PC-3 (cell line): ENCODE data around the gene PACRG. TPM values are rescaled to one million over a fixed set of nuclear protein-coding genes. Genes with fewer than 3 reads are reported as not detected.

Source experiments
- ATAC-seq: fragments of 200-7000 bp; cut with Tn5 transposase; 2 replicates; pipeline ENCODE4 v1.9.1; 2020; ENCODE audit warnings: mild to moderate bottlenecking, moderate library complexity
- BruUV-seq: library from RNA; stranded (reverse); fragments of 400-500 nt; replicated peaks from 2 replicates; lab custom pipeline; 2021; lab: Mats Ljungman, UMichigan
- CTCF ChIA-PET: fragments of 300-600 bp; sonication (Branson Sonifier 250); formaldehyde crosslinking; loops from one replicate; lab custom pipeline; 2022; ENCODE audit warnings: antibody characterized with exemption; lab: Charles Lee
- POLR2A ChIA-PET: fragments of 300-600 bp; sonication (Branson Sonifier 250); formaldehyde crosslinking; loops from one replicate; lab custom pipeline; 2022; ENCODE audit warnings: antibody characterized with exemption; ENCODE audit not compliant: unreplicated experiment; lab: Charles Lee
- DNase-seq: peaks from one replicate; pipeline ENCODE4 v3.0.0-alpha.2; 2015
- H2AFZ ChIP-seq: fragments of 300-600 bp; sonication (generic); 2 replicates; pipeline ENCODE4 v1.6.0; 2016; ENCODE audit warnings: antibody characterized with exemption, low read length
- H3F3A ChIP-seq: fragments of 300-600 bp; sonication (generic); one replicate; pipeline ENCODE4 v1.6.0; 2017; ENCODE audit warnings: antibody characterized with exemption, low read length, control low read depth, mild to moderate bottlenecking; ENCODE audit not compliant: unreplicated experiment
- H3K27ac ChIP-seq: fragments of 300-600 bp; sonication (generic); 2 replicates; pipeline ENCODE4 v1.5.1; 2016; ENCODE audit warnings: mild to moderate bottlenecking, low read length
- H3K27me3 ChIP-seq: fragments of 300-600 bp; sonication (generic); 2 replicates; pipeline ENCODE4 v1.6.1; 2016; ENCODE audit warnings: low read length, mixed read lengths
- H3K36me3 ChIP-seq: fragments of 300-600 bp; sonication (generic); 2 replicates; pipeline ENCODE4 v1.6.1; 2016; ENCODE audit warnings: low read depth, mixed run types, low read length, mixed read lengths
- H3K4me1 ChIP-seq: fragments of 300-600 bp; sonication (generic); 2 replicates; pipeline ENCODE4 v1.5.1; 2016; ENCODE audit warnings: low read length; ENCODE audit not compliant: insufficient read depth
- H3K4me2 ChIP-seq: fragments of 300-600 bp; sonication (generic); 2 replicates; pipeline ENCODE4 v1.6.0; 2016; ENCODE audit warnings: low read length
- H3K4me3 ChIP-seq: fragments of 300-600 bp; sonication (generic); 2 replicates; pipeline ENCODE4 v1.5.1; 2016; ENCODE audit warnings: mild to moderate bottlenecking, low read length, mixed read lengths
- H3K79me2 ChIP-seq: fragments of 300-600 bp; sonication (generic); 2 replicates; pipeline ENCODE4 v1.6.1; 2017; ENCODE audit warnings: low read length, mixed read lengths
- H3K9ac ChIP-seq: fragments of 300-600 bp; sonication (generic); 2 replicates; pipeline ENCODE4 v1.6.0; 2016; ENCODE audit warnings: mild to moderate bottlenecking, low read length
- H3K9me2 ChIP-seq: fragments of 300-600 bp; sonication (generic); replicated peaks from 2 replicates; pipeline ENCODE4 v1.6.1; 2016; ENCODE audit warnings: mixed run types, low read length, mixed read lengths
- H3K9me3 ChIP-seq: fragments of 300-600 bp; sonication (generic); 2 replicates; pipeline ENCODE4 v1.6.1; 2016; ENCODE audit warnings: low read length, mixed read lengths
- H4K20me1 ChIP-seq: fragments of 300-600 bp; sonication (generic); 2 replicates; pipeline ENCODE4 v1.6.1; 2016; ENCODE audit warnings: low read length, mixed read lengths
- EZH2 ChIP-seq: fragments of 300-600 bp; sonication (generic); IDR thresholded peaks from one replicate; pipeline ENCODE4 v1.6.1; 2017; ENCODE audit warnings: antibody characterized with exemption, mild to moderate bottlenecking, low read length; ENCODE audit not compliant: unreplicated experiment
- EZH2phosphoT487 ChIP-seq: fragments of 300-600 bp; sonication (generic); IDR thresholded peaks from 2 replicates; pipeline ENCODE4 v1.6.1; 2018; ENCODE audit warnings: mild to moderate bottlenecking, antibody characterized with exemption, low read length, borderline replicate concordance
- intact Hi-C: fragments of 100-400 bp; cut with micrococcal nuclease; formaldehyde crosslinking; loops from 2 replicates; pipeline ENCODE4 v1.9.0; 2023
- total RNA-seq: library from RNA; depleted of rRNA; stranded (reverse); fragments of >200 nt; gene quantifications from 2 replicates; pipeline ENCODE4 v1.2.3, GENCODE V29; 2014
- TF ChIP-seq, protein P1 (sequence below): fragments of 300-600 bp; sonication (generic); conservative IDR thresholded peaks from 2 replicates; pipeline ENCODE4 v1.5.1; 2017; ENCODE audit warnings: antibody characterized with exemption, low read depth, mild to moderate bottlenecking, low read length

PACRG gene
- total RNA-seq, 1 experiment from 2014 or later: not detected

DNA sequence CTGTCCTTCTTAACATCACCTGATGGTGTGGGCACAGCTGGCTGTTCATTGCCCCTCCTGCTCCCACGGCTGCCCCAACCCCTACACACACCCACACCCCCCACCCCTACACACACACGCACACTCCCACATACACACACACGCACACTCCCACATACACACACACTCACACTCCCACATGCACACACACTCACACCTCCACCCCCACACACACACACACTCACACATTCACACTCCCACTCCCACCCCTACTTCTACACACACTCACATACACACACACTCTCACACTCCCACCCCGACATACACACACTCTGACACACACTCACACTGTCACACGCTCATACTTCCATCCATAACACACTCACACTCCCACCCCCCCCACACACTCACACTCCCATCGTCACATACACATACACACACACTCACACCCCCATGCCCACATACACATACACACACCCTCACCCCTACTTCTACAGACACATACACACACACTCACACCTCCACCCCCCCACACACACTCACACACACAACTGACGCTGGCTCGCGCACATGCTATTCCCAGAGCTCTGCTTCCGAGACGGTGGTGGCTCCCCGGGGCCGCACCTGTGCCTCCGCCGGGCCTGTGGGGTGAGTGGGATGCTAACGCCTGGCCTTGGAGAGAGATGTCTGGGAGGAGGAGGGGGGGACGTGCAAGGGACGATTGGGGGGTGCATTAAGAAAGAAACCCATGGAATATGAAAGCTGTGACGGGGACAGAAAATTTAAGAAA lies 512.0 kb downstream of the PACRG start:
- Histone ChIP-seq H3K4me1 (peaks cover 14% of the 10 kb centered on the region), H3K9ac (no peak overlapping the region), H3K27ac (no peak overlapping the region), H3K79me2 (no peaks in the 10 kb centered on the region), H3K9me2 (no peaks in the 10 kb centered on the region), H4K20me1 (no peaks in the 10 kb centered on the region), H3K9me3 (no peaks in the 10 kb centered on the region), H3K36me3 (no peaks in the 10 kb centered on the region), H3K4me3 (no peak overlapping the region), H3K4me2 (no peak overlapping the region), H3F3A (no peaks in the 10 kb centered on the region), H2AFZ (no peak overlapping the region), H3K27me3 (no peaks in the 10 kb centered on the region)
- ATAC-seq (no peak), DNase-seq (no peak)
- intact Hi-C loops: no loop called here
- TF ChIP-seq EZH2: no peak
- TF ChIP-seq EZH2phosphoT487: no peak
- TF ChIP-seq, protein P1, sequence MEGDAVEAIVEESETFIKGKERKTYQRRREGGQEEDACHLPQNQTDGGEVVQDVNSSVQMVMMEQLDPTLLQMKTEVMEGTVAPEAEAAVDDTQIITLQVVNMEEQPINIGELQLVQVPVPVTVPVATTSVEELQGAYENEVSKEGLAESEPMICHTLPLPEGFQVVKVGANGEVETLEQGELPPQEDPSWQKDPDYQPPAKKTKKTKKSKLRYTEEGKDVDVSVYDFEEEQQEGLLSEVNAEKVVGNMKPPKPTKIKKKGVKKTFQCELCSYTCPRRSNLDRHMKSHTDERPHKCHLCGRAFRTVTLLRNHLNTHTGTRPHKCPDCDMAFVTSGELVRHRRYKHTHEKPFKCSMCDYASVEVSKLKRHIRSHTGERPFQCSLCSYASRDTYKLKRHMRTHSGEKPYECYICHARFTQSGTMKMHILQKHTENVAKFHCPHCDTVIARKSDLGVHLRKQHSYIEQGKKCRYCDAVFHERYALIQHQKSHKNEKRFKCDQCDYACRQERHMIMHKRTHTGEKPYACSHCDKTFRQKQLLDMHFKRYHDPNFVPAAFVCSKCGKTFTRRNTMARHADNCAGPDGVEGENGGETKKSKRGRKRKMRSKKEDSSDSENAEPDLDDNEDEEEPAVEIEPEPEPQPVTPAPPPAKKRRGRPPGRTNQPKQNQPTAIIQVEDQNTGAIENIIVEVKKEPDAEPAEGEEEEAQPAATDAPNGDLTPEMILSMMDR: no peak
- ChIA-PET CTCF (no interaction called here), POLR2A (no interaction called here)
- BruUV-seq: no TSS peak

DNA sequence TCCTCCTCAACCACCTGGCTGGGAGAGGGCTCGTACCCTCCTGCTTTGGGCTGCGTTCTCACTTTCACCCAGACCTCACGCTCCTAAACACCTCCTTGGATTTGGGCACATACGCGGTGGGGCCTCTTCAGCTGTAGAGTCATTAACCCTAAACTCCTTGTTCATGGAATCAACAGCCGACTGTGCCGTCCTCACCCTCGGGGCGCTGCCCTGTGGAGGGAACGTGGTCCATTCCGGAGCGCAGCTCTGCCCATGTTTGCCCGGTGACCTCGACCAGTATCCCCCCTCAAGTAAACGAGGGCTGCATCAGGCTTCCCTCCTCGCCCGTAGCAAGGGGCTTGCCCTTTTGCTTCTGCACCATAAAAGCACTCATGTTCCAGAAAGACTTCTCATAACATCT lies 512.8 kb downstream of the PACRG start:
- no peak overlapping the region for H3K4me2 ChIP-seq
- no peak for DNase-seq
- no peaks in the 10 kb centered on the region for H3K9me2 ChIP-seq
- H3F3A ChIP-seq: no peaks in the 10 kb centered on the region
- H3K79me2 ChIP-seq: no peaks in the 10 kb centered on the region
- TF ChIP-seq EZH2phosphoT487: no peak
- TF ChIP-seq, protein P1: no peak
- TF ChIP-seq EZH2: no peak
- H3K4me3 ChIP-seq: no peak overlapping the region
- H3K9me3 ChIP-seq: no peaks in the 10 kb centered on the region
- no TSS peak for BruUV-seq
- no peak overlapping the region for H3K9ac ChIP-seq
- ChIA-PET POLR2A (no interaction called here), CTCF (no interaction called here)
- intact Hi-C loops: no loop called here
- H2AFZ ChIP-seq: no peak overlapping the region
- H3K4me1 ChIP-seq: peaks cover 14% of the 10 kb centered on the region
- no peaks in the 10 kb centered on the region for H4K20me1 ChIP-seq
- H3K36me3 ChIP-seq: no peaks in the 10 kb centered on the region
- ATAC-seq: no peak
- no peaks in the 10 kb centered on the region for H3K27me3 ChIP-seq
- no peak overlapping the region for H3K27ac ChIP-seq

DNA sequence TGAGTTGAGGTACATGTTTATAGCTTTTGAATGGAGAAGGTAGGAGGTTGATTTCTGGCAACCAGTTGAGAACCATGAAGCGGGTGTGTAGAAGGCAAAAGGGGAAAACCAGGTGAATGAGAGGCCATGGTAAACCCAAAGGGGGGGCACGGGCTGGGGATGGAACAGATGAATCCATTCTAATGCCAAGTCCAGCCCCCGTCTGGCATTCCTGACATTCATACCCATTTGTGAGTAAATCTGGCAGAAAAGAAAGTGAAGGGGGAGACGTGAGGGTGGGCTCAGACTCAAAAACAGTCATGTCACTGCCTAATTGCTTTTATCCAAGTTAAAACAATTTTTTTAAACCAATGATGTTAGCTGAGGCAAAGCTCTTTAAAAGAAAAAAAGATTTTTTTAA lies 513.9 kb downstream of the PACRG start:
- no peaks in the 10 kb centered on the region for H3K36me3 ChIP-seq
- CTCF ChIA-PET: interaction anchor here (0.6 kb wide), 1 partner anchor 83 kb away, joined by 8 read pairs; no protein-coding TSS in a partner anchor

More for the DNA sequence above, 513.9 kb downstream of the PACRG start:
- intact Hi-C loops: no loop called here
- no peaks in the 10 kb centered on the region for H3K9me3 ChIP-seq
- peaks cover 14% of the 10 kb centered on the region for H3K4me1 ChIP-seq
- H3K4me2 ChIP-seq: no peak overlapping the region
- no peaks in the 10 kb centered on the region for H4K20me1 ChIP-seq
- H3K27ac ChIP-seq: no peak overlapping the region
- no peaks in the 10 kb centered on the region for H3K9me2 ChIP-seq
- POLR2A ChIA-PET: no interaction called here
- no TSS peak for BruUV-seq
- H3K4me3 ChIP-seq: no peak overlapping the region
- TF ChIP-seq EZH2 (no peak), EZH2phosphoT487 (no peak)
- TF ChIP-seq, protein P1: no peak
- no peak overlapping the region for H2AFZ ChIP-seq
- H3K79me2 ChIP-seq: no peaks in the 10 kb centered on the region
- H3F3A ChIP-seq: no peaks in the 10 kb centered on the region
- ATAC-seq (no peak), DNase-seq (no peak)
- no peaks in the 10 kb centered on the region for H3K27me3 ChIP-seq
- no peak overlapping the region for H3K9ac ChIP-seq
